ENCODE data around the gene HNRNPUL1. TPM values are rescaled to one million over a fixed set of nuclear protein-coding genes. Genes with fewer than 3 reads are reported as not detected.

HNRNPUL1 gene
- total and polyA plus RNA-seq, 9 of the 15 experiments (the other 6 are each of a cell fraction or from before 2014, with no cell fraction given) = 7.3 to 211 (median 85.0) TPM

DNA sequence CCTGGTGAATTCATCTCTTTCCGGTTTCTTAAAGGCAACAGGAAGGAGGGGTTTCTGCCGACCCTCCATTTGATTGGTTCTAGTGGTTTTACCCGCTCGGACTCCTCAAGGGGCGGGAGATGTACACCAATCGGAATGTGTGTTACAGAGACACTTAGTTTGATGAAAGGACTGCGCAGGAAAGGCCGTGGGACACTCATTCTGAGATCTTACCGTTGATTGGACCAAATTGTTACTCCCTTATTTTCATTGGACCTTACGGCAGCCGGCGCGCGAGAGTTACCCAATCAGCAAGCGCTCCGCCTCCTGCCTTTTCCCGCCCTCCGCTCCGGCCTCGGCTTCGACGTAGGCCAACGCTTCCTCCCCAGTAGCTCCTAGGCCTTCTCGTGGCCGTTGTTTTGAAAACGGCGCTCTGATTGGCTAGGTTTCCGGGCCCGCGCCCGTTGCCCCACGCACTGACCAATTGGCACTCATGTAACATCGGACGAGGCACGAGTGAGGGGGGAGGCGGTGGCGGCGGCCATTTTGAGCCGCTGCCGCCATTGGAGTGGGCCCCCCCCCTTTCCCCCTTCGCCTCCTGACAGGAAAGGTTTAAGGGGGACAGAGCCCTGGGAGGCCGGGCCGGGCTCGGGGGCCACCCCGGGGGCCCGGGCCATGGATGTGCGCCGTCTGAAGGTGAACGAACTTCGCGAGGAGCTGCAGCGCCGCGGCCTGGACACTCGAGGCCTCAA, at the start of gene HNRNPUL1 (continued):
- TF ChIP-seq WHSC1 (IDR thresholded peaks at IDR 0.05; ENCODE audit: low read length) (no peak), PCBP1 (IDR thresholded peaks at IDR 0.05; ENCODE audit: low read depth, low read length, poor library complexity, severe bottlenecking) (peak; percentile 99), SREBF1 (IDR thresholded peaks at IDR 0.05; ENCODE audit: borderline replicate concordance, low read depth, low read length) (no peak), POLR2G (IDR thresholded peaks at IDR 0.05; ENCODE audit: low read depth, low read length) (peak; percentile 84), SMC3 (conservative IDR thresholded peaks at IDR 0.05; ENCODE audit: insufficient read depth, low read depth, low read length) (no peak), REST (IDR thresholded peaks at IDR 0.05; ENCODE audit: borderline replicate concordance) (no peak), REST (CRISPR knock-in tag; IDR thresholded peaks at IDR 0.05; ENCODE audit: low read depth) (0 out of 2 replicates have a peak, but pooled peaks have one; percentile 29), RAD51 (IDR thresholded peaks at IDR 0.05; ENCODE audit: borderline replicate concordance, low read depth) (0 out of 2 replicates have a peak, but pooled peaks have one; percentile 13), HDAC2 (IDR thresholded peaks at IDR 0.05) (no peak), ZBTB2 (IDR thresholded peaks at IDR 0.05) (no peak), ID3 (CRISPR knock-in tag; IDR thresholded peaks at IDR 0.05) (no peak), ID3 (tag; IDR thresholded peaks at IDR 0.05) (peak; percentile 91), FOXP4 (CRISPR knock-in tag; IDR thresholded peaks at IDR 0.05; ENCODE audit: borderline replicate concordance) (peak; percentile 78), ZFP30 (CRISPR knock-in tag; IDR thresholded peaks at IDR 0.05; ENCODE audit: borderline replicate concordance) (no peak), KLF10 (CRISPR knock-in tag; IDR thresholded peaks at IDR 0.05) (no peak)

Data from K562 (cell line).